SK-N-SH treated with all-trans-retinoic acid at 6 μM for 48 hours (cell line): ENCODE data around the gene ADH1A.
"Not testable (repeated sequence)": the region's sequence is repeated elsewhere in the genome, so short reads cannot be mapped to it uniquely, and the experiment has no call there.

Source experiments
- ATAC-seq: fragments of 200-7000 bp; cut with Tn5 transposase; 3 replicates; pipeline ENCODE4 v1.9.1; 2020; ENCODE audit warnings: mild to moderate bottlenecking, moderate library complexity
- ARNTL ChIP-seq: fragments of 450-650 bp; formaldehyde crosslinking; IDR thresholded peaks from 2 replicates; pipeline ENCODE4 v1.5.0; 2020; ENCODE audit warnings: low read depth, mild to moderate bottlenecking, moderate library complexity, borderline replicate concordance
- GLIS3 ChIP-seq: fragments of 250-450 bp; sonication (Bioruptor Pico); IDR thresholded peaks from 2 replicates; pipeline ENCODE4 v1.5.0; 2020; ENCODE audit warnings: mild to moderate bottlenecking, moderate library complexity
- OSR1 ChIP-seq: fragments of 250-450 bp; sonication (Bioruptor Pico); IDR thresholded peaks from 2 replicates; pipeline ENCODE4 v1.8.0; 2022; ENCODE audit warnings: moderate library complexity, mild to moderate bottlenecking, inconsistent platforms
- SNAI2 ChIP-seq: fragments of 250-450 bp; sonication (Bioruptor Pico); IDR thresholded peaks from 2 replicates; pipeline ENCODE4 v1.5.0; 2020; ENCODE audit warnings: mild to moderate bottlenecking, moderate library complexity
- ZFP3 ChIP-seq: fragments of 250-450 bp; sonication (Bioruptor Pico); IDR thresholded peaks from 2 replicates; pipeline ENCODE4 v1.5.0; 2020; ENCODE audit warnings: mild to moderate bottlenecking, moderate library complexity
- ZFP30 ChIP-seq: fragments of 450-650 bp; formaldehyde crosslinking; IDR thresholded peaks from 2 replicates; pipeline ENCODE4 v1.5.0; 2022; ENCODE audit warnings: mild to moderate bottlenecking, moderate library complexity
- ZNF565 ChIP-seq: fragments of 450-650 bp; formaldehyde crosslinking; conservative IDR thresholded peaks from 2 replicates; pipeline ENCODE4 v1.5.0; 2020; ENCODE audit warnings: low read depth, mild to moderate bottlenecking, moderate library complexity
- TF ChIP-seq, protein P1 (sequence below): fragments of 250-450 bp; sonication (Bioruptor Pico); IDR thresholded peaks from 2 replicates; pipeline ENCODE4 v1.5.1; 2021; ENCODE audit warnings: mild to moderate bottlenecking, moderate library complexity

Gene ADH1A

DNA sequence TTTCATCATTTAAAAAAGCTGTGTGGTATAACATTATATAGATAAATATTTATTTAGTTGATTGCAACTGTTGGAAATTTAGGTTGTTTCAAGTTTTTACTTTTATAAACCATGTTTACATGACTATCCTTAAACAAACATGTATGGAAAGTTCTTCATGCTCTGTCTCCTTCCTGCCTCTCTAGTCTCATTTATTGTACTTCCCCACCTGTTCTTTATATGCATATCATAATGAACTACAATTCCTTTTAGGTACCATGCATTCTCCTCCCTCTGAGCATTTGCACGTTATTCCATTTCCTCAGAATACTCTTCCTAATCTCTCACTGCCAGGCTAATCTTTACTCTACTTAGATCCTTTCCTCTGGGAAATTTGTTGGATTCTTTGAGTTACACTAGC, 54.8 kb downstream of the ADH1A start:
- TF ChIP-seq ZNF565 (CRISPR knock-in tag) (no peak), SNAI2 (CRISPR knock-in tag) (no peak), GLIS3 (CRISPR knock-in tag) (no peak)
- TF ChIP-seq, protein P1, sequence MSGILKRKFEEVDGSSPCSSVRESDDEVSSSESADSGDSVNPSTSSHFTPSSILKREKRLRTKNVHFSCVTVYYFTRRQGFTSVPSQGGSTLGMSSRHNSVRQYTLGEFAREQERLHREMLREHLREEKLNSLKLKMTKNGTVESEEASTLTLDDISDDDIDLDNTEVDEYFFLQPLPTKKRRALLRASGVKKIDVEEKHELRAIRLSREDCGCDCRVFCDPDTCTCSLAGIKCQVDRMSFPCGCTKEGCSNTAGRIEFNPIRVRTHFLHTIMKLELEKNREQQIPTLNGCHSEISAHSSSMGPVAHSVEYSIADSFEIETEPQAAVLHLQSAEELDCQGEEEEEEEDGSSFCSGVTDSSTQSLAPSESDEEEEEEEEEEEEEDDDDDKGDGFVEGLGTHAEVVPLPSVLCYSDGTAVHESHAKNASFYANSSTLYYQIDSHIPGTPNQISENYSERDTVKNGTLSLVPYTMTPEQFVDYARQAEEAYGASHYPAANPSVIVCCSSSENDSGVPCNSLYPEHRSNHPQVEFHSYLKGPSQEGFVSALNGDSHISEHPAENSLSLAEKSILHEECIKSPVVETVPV (CRISPR knock-in tag): no peak
- ATAC-seq: no peak

DNA sequence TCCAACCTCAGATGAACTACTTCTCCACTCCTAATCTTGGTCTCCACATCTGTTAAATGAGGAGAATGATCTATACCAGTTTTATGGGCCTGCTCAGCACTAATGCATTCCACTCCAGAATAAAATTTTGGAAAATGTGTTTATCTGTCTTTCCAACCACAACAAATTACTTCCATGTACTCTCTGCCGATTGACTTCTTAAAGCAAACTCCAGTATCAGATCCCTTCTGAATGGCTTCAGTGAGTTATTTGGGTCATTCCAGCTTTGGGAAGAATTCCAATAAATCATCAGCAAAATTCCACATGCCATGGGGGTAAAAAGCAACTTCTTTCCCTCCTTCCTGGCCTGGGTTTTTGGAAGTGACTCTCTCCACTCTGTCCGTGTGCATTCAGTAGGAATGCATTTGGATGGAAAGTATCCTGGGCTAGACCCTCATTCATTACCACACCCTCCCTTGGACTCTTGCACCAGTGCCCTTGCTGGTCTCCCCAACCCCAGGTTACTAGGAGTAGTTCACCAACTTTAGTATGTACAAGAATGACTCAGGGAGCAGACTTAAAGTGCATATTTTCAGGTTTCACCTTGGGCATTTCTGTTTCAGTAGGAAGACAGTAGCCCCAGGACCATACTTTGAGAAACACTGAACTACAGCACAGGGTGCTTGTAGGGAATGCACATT, 56.3 kb downstream of the ADH1A start:
- TF ChIP-seq ZFP30 (CRISPR knock-in tag): no peak
- TF ChIP-seq ARNTL: no peak
- no peak for TF ChIP-seq ZFP3 (CRISPR knock-in tag)
- no peak for TF ChIP-seq GLIS3 (CRISPR knock-in tag)
- TF ChIP-seq OSR1: no peak
- ATAC-seq: no peak

DNA sequence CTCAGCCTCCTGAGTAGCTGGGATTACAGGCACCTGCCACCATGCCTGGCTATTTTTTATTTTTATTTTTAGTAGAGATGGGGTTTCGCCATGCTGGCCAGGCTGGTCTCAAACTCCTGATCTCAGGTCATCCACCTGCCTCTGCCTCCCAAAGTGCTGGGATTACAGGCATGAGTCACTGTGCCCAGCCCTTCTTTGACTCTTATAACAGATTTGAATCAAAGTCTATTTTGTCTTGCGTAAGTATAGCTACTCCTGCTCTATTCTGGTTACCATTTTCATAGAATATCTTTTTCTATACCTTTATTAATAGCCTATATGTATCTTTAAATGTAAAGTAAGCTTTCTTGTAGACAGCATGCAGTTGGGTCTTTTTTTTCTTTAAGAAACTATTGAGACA, 57.4 kb downstream of the ADH1A start:
- not testable (repeated sequence) for ATAC-seq

DNA sequence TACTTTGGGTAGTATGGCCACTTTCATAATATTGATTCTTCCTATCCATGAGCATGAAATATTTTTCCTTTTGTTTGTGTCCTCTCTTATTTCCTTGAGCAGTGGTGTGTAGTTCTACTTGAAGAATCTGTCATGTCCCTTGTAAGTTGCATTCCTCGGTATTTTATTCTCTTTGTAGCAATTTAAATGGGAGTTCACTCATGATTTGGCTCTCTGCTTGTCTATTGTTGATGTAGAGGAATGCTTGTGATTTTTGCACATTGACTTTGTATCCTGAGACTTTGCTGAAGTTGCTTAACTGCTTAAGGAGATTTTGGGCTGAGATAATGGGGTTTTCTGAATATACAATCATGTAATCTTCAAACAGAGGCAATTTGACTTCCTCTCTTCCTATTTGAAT, 62.1 kb downstream of the ADH1A start:
- not testable (repeated sequence) for ATAC-seq

DNA sequence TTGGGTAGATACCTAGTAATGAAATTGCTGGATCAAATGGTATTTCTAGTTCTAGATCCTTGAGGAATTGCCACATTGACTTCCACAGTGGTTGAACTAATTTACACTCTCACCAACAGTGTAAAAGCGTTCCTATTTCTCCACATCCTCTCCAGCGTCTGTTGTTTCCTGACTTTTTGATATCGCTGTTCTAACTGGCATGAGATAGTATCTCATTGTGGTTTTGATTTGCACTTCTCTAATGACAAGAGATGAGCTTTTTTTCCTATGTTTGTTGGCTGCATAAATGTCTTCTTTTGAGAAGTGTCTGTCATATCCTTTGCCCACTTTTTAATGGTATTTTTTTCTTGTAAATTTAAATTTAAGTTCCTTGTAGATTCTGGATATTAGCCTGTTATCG, 63.1 kb downstream of the ADH1A start:
- ATAC-seq: not testable (repeated sequence)
